ENCODE results near the gene HES2.

DNA sequence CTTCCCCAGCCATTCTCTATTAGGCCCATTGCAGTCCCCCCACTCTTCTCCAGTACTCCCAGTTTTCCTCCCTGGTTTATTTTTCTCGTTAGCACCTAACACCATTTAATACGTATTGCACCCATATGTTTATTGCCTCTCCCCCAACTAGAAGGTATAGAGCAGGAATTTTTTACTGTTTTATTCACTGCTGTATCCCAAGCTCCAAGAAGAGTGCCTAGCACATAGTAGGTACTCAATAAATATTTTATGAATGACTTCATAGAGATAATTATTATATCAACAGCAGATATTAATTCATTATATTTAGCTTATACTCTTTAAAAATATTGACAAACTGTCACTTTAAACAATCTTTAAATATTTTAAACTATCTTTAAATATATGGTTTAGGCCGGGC lies 20.4 kb downstream of the HES2 start:
- TF ChIP-seq POLR2A (IDR thresholded peaks at IDR 0.05; ENCODE audit: low read length) = no peak
- no peak for TF ChIP-seq GATA1 (IDR thresholded peaks at IDR 0.05; ENCODE audit: low read depth, low read length)
